ENCODE results near the gene OXCT1.
"Not testable (repeated sequence)": the region's sequence is repeated elsewhere in the genome, so short reads cannot be mapped to it uniquely, and the experiment has no call there.

The OXCT1 gene

DNA sequence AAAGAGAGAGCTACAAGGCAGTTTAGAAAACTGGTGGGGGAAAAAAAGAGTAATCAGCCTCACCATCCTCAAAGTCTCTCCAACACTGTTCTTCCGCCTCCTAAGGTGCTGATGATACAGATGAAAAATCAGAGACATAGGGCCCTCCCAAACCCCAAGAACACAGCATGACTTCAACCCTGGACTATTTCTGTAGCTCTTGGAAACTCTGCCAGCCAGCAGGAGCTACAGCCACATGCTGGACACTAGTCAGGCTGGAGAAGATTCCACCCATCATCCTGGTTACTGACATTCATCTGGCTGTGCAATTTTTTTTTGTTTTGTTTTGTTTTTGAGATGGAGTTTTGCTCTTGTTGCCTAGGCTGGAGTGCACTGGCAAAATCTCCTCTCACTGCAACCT, 42.4 kb downstream of the OXCT1 start:
- DNase-seq (ENCODE audit: low read depth): no peak

DNA sequence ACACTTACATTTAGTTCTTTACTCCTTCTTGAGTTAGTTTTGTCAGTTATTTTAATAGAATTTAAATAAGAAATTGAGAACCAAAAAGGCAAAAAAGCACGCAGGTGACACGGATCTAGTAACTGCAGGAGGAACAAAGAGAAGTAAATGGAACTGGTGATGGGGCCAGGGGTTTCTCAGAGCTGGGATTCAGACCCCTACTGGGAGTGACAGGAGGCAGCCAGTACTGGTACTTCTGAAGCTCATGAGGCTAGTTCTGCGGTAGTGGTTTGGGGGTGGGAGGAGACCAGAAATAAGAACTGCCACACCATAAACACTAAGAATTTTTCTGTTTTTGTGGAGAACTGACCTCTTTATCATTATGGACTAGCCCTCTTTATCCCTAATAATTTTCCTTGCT, 48.2 kb downstream of the OXCT1 start:
- DNase-seq (ENCODE audit: low read depth): no peak

DNA sequence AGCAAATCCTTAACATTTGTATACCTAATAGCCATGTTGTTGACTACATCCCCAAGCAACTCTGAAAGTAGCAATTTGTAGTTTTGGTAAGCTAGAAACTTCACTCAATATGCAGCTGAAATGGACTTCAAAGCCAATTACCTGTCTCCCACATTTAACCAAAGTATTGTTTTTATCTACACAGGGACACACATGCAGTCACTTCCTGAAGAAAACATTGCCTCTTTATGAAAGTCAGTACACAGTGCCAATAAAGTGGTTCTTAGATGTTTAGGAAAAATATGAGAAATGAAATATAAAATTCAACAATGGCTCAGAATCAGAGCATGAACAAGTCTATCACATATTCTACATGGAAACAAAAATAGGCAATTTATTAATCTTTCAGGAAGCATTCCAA, 49.2 kb downstream of the OXCT1 start:
- DNase-seq (ENCODE audit: low read depth): no peak

DNA sequence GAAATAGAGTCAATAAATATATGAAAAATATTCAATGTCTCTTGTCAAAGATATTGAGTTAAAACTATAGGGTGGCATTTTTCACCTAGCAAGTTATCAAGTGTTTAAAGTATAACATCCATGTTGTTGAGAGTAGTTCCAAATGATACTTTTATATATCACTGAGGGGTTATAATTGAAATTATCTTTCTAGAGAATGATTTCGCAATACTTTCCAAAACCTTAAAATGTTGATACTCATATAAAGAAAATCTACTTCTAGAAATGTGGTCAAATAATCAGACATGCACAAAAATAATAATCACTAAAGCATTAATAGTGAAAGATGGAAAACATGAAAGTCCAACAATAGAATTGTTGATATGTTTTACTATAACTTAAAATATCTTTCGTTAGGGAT, 50.1 kb downstream of the OXCT1 start:
- no peak for DNase-seq (ENCODE audit: low read depth)

DNA sequence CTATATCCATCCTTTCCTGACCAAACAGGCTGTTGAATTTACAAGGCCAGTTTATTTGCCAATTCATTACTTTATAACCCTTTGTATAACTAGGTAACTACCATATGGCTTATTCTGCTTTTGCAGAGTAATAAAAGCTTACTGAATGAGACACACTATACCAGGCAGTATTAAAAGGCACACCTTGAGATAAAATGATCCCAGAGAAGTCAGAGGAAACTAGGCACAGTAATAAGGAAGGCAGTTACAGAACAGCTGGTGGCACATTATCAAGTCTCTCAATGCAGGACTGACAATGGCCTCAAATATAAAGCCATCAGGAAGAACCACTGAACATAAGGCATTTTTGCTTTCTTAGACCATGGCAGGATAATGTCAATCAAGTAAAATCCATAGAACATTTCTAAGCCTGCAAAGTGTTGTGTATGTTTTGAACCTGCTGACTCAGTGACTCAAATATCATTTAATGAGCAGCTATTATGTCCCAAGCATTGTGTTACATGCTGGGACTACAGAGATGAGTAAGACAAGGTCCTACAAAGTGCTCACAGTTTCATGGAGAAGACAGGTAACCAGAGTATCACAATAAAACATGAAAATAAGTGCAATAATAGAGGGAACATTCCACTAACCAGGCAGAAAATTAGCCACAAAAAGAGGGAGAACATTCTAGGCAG, 52.5 kb downstream of the OXCT1 start:
- no peak for DNase-seq (ENCODE audit: low read depth)

DNA sequence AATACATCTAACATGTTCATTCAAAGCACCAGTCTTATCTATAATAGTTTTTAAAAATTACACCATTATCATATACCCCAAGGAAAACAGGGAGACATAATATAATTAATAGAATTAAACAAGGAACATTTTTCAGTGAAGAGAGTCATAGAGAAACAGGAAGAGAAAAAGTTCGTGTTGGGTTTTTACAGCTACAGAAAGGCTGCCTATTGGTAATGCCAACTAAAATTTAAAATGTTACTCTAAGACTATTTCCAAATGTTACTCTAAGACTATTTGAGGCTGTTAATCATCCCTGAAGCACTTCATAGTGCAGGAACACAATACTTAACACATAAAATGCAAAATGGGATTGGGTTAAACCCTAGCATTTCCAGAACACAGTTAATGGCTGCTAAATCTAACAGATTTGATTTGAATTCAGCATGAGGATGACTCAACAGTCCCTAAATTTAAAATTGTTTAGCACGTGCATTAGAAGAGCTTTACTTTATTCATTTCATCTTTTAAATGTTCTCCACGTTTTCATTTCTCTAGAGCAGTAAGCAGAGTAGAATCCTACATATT, 54.5 kb downstream of the OXCT1 start:
- no peak for DNase-seq (ENCODE audit: low read depth)

DNA sequence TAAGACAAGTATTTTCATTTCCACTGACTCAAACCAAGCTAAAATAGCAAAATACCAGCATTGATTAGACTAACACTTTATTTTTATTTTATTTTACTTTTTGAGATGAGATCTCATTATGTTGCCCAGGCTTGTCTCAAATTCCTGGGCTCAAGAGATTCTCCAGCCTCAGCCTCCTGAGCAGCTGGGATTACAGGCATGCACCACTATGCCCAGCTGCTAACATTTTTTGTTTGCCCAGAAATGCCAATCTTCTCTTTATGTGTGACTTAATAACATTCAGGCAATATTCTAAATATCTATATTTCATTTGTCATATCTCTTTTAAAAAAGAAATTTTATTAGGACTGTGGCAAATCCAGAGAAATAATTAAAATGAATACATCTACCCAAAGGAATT, 55.0 kb downstream of the OXCT1 start:
- DNase-seq (ENCODE audit: low read depth): no peak

DNA sequence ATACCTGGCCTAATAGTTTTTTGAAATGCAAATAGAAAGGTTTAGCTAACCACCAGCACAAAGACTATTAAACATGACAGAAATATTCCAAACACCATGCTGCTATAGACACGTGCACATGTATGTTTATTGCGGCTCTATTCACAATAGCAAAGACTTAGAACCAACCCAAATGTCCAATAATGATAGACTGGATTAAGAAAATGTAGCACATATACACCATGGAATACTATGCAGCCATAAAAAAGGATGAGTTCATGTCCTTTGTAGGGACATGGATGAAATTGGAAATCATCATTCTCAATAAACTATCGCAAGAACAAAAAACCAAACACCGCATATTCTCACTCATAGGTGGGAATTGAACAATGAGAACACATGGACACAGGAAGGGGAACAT, 55.9 kb downstream of the OXCT1 start:
- not testable (repeated sequence) for DNase-seq (ENCODE audit: low read depth)

DNA sequence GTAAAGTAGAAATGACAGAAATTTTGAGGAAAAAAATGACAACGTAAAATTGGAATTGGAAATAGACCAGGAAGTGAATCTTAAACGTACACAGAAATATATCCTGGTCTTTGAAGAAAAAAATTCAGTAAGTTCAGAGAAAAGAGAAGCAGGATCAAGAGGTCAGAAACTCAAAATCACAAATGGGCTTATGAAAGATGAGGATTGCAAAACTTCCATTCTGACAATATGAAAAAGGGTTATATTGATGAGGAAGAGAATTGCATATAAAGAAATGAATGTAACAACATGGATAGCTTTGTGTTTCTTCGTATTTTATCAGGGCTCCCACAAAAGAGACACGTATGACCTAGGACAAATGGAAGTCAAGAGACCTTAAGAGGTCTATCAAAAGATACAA, 58.1 kb downstream of the OXCT1 start:
- no peak for DNase-seq (ENCODE audit: low read depth)

DNA sequence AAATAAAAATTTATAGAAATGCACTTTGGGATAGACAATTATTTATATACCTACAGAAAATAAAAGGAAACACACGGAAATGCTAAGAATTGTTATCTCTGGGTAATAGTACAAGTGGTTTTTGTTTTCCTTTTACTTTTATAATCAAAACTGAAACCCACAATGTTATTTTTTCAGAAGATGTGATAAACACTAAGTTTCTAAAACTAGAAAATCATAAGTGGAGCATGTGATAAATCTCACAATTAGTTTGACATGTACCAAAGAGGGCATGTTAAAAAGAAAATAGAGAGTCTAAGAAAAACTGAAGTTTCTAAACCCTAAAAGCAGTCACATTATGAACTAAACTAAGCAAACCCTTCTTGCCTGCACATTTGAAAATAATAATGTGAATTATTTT, 61.1 kb downstream of the OXCT1 start:
- DNase-seq (ENCODE audit: low read depth): no peak

DNA sequence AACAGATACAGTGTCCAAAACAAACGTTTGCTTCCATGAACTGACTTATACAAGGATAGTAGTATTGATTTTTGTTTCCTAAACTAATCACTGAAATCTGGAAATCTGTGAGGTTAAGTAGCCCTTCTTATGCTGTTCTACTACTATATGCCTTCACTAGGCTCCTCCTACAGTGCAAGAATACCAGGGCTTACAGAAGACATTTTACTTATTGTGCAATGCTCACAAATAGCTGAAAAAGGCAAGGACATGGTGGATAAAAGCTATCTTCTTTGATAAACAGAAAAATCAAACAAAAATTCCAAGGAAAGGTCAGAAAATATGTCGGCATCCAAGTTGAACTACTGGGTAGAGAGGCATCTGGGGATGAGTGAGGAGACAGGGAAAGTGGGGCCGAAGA, 61.9 kb downstream of the OXCT1 start:
- DNase-seq (ENCODE audit: low read depth): no peak

DNA sequence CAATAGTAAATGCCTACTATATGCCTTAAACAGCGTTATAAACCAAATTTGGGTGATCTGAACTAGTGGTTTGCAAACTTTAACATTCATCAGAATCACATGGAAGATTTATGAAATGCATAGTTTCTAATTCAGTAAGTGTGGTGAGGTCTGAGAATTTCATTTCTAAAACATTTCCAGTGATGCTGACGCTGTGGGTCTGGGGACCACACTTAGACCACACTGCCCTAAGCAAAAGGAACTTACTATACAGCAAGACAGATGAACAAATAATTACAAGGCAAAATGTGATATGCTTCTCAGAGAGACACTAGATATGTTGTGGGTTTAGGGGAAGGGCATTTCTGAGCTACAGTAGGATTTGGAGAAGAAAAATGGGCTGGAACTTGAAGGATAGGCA, 72.6 kb downstream of the OXCT1 start:
- no peak for DNase-seq (ENCODE audit: low read depth)

DNA sequence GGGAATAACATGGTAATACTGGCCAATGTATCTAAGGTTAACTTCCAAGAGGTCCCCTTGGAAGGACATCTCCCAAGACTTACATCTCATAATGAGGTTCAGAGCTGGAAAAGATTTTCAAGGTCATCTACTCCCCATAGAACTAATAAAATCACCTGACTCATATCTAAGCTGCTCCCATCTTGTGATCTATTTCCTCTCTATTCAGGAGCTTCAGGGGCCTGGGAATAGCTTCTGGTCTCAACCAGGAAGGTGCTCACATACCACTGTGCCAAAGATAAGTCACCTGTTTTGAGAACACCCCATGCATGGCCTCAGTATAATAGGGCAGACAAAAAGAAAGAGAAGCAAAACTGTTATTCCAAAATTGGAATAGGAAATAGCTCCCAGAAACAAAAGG, 74.2 kb downstream of the OXCT1 start:
- no peak for DNase-seq (ENCODE audit: low read depth)

DNA sequence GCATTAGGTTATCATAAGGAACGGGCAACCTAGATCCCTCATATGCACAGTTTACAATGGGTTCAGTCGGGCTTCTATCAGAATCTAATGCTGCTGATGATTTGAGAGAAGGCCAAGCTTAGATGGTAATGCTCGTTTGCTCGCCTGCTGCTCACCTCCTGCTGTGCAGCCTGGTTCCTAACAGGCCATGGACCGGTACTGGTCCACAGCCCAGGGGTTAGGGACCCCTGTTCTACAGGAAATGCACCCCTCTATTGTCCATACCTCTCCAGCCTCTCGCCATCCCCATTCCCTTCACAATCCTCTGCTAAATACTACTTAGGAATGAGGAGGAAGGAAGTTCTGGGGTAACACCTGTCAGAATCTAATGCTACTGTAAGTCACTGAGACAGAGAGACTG, 75.1 kb downstream of the OXCT1 start:
- no peak for DNase-seq (ENCODE audit: low read depth)

DNA sequence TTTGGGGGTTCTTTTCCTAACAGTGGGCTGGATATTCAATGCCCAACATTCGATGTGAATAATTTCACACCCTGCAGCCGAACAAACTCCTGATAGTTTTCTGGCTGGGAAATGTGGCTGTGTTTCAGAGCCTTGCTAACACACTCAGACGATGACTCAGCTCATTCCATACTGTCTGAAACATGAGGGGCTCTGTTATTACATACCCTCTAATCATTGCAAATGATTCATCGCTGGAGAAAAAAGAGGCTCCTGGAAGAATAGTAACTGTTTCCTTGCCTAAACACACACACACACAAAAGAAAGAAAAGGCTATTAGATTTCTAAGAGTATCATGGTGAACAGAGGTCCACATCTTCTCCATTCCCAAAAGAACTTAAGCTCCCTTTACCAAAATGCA, 75.8 kb downstream of the OXCT1 start:
- peak; percentile 94 for DNase-seq (ENCODE audit: low read depth)

DNA sequence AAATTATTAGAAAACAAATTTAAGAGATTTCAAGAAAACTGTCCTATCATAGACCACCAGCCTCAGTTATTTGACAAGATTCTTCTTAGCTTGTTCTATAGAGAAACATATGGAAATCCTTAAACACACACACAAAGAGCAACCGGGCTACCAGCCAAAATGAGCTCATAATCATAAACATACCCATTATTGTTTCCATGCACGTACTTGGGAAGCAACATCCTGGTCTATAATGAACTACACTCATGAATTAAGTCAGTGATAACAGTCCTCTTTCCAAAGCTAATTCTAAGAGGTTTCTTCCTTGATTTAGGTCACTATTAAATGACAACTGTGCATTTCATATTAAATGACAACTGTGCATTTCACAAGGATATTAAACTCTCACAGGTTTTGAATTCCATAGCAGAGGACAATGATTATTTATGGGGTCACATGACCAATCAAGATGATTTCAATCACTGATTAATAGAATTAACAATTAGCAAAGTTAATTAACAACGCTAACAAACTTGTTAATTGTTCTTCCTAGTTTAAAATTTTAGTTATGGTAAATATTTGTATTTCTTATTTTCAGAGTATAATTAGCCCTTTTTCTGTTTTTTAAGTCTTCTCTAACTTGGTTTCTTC, 77.0 kb downstream of the OXCT1 start:
- DNase-seq (ENCODE audit: low read depth): peak; percentile 91

DNA sequence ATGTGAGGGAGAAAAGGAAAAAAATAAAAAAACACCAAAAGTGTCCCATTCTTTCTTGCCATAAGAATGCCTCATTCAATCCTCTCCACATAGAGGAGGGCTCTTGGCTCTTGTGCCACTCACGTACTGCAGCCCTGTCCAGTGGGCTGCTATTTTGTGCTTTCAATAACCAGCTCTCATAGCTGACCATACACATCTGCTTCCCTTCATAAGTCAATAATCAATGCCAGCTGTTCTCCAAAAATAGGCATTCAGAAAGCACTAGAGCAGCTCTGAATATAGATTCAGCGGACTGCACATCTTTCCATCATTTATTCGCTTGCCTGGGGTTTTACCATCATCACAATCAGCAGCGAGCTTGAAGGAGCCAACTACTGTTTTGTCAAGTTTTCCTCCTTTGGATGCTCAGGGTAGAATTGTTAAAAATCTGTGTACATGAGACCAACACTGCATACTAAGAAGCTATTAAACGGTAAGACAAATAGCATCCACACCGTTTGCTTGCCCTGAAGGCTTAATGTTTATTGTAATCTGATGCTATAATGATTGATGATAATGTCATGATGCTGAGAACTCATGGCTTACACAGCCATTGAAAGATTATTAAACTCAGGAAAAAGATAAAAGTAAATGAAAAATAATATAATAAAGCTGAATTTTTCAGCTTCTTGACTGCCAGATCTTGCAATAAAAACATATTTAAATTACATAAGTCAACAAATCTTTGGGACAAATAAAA, 80.0 kb downstream of the OXCT1 start:
- DNase-seq (ENCODE audit: low read depth): no peak

DNA sequence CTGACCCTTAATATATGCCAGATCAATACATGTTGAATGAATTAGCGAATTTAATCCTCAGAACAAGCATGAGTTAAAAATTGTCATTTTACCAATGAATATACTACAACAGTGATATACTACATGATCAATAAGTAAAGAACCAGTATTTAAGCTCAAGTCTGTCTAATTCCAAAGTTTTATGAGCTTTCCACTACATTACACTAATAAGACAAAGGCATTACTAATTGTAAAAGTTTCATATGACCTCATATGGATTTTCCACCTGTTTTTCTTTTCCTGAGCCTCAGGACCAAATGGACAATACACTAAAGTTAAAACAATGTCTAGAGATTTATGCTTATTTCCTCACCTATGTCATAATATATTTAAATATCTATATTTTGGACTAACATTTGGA, 80.8 kb downstream of the OXCT1 start:
- no peak for DNase-seq (ENCODE audit: low read depth)

DNA sequence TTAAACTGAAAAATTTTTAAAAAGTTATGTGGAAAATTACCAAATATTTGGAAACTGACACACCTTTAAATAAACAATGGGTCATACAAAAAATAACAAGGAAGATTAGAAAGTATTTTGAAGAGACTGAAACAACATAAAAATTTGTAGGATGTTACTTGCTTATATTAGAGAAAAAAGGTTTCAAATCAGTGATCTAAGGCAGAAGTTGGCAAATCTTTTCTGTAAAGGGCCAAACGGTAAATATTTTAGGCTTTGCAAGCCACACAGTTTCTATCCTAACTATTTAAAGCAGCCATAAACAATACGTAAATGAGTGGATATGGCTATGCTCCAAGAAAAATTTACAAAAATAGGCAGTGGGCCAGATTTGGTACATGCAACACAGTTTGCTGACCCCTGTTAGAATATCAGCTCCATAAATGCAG, 81.3 kb downstream of the OXCT1 start:
- DNase-seq (ENCODE audit: low read depth): no peak

DNA sequence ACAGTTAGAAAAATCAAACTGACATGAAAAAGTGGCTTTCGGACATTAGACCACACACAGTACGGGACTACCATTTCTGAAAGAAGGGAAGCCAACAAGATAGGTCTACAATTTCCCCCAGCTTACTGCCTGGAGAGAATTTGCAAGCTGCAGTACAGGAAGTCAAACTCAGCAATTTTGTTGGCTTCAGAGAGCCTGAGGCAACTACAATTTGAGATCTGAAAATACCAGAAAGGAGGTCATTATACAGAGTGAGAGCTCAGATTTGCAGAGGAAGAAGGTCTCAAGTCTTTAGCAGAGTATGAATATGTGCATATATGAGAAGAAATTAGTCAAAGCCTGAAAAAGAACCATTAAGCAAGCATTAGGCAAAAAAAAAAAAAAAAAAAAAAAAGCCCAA, 83.0 kb downstream of the OXCT1 start:
- no peak for DNase-seq (ENCODE audit: low read depth)

DNA sequence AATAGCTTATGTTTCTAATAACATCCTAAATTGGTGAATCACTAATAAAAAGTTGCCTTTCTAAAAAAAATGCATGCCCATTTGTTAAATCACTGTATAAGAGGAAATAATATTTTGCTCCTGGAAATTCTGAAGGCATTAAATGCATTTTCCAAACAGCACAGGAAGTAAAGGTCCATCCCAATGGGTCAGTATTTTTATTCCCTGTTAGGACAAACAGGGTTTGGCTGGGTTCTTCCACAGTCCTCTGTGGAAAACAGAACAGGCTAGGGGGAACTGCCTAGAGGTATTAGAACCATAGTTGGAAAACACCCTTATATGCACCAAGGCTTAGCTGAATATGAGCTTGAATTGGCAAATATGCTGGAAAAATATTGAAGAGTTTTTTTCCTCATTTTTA, 85.2 kb downstream of the OXCT1 start:
- no peak for DNase-seq (ENCODE audit: low read depth)

DNA sequence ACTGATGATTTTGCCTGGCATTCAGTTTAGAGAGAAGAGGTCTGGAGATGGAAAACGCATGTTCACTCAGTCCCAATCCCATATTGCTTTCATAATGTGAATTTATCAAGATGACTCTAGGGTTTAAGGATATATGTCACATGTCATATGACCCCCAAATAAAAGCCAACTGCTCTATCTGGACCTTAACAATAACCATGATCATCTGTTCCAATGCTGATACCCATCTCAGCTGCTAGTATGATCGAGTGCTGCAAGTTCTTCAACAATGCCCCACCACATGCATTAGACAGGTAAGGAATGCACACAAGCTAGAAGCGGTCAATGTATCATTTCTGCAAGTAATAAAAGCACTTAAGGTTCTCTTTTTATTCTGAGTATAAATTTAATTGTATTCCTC, 91.8 kb downstream of the OXCT1 start:
- no peak for DNase-seq (ENCODE audit: low read depth)

DNA sequence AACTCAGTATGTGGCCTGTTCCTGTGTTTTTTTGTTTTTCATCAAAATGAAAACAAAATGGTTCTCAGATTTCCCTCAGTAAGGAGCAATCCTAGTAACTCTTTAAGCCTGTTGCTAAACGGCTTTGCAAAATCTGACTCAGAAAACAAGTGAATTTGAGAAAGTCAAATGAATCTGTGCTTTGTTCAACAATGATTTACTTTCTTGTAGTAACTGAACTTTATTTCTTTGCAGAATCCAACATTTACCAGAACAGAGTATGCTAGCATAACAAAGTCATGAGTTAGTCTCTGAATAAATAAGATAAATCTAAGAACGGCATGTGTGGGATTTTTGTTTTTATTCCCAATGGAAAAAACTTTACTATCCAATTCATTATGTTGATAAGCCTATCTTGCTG, 93.8 kb downstream of the OXCT1 start:
- no peak for DNase-seq (ENCODE audit: low read depth)
